HFFc6 (cell line): Measurements from ENCODE around the gene GRAMD1B. TPM values are rescaled to one million over a fixed set of nuclear protein-coding genes. Genes with fewer than 3 reads are reported as not detected.

Source experiments
- DNase-seq: peaks from one replicate; pipeline ENCODE4 v3.0.0-alpha.2; 2018
- H3K27ac Mint-ChIP-seq: 2 replicates; pipeline ENCODE4 v1.8.0; 2020; ENCODE audit warnings: mild to moderate bottlenecking, mixed read lengths
- H3K27me3 Mint-ChIP-seq: 2 replicates; pipeline ENCODE4 v1.8.0; 2021; ENCODE audit warnings: mild to moderate bottlenecking, moderate library complexity, mixed read lengths; ENCODE audit not compliant: insufficient read depth
- H3K36me3 Mint-ChIP-seq: 2 replicates; pipeline ENCODE4 v1.8.0; 2021; ENCODE audit warnings: low read depth, mixed read lengths
- H3K4me1 Mint-ChIP-seq: 2 replicates; pipeline ENCODE4 v1.8.0; 2020; ENCODE audit warnings: low read depth, mixed read lengths
- H3K4me3 Mint-ChIP-seq: 2 replicates; pipeline ENCODE4 v1.8.0; 2020; ENCODE audit warnings: mild to moderate bottlenecking, moderate library complexity, mixed read lengths
- H3K9me3 Mint-ChIP-seq: 2 replicates; pipeline ENCODE4 v1.8.0; 2020; ENCODE audit warnings: mild to moderate bottlenecking, mixed read lengths
- CTCF ChIP-seq: fragments of 200-600 bp; sonication (generic); IDR thresholded peaks from 2 replicates; pipeline ENCODE4 v1.5.0; 2021; ENCODE audit warnings: antibody characterized with exemption, mild to moderate bottlenecking
- total RNA-seq, 6 experiments: library from RNA; stranded (reverse); fragmentation: NEBNext Ultra II Directional; extraction: Animal tissue kit (Norgen Biotek cat#: 25700); gene quantifications; 2 replicates in 1 of 6; 3 replicates in 5 of 6; pipeline ENCODE4 v1.2.3, GENCODE V29; 2021

GRAMD1B gene
- total RNA-seq, 6 experiments from 2014 or later, result 46.1 to 54.5 (median 51.3) TPM

GRCh38 chr11:123474994-123475393 is 44.9 kb downstream of the GRAMD1B start:
- peak; percentile 54 for DNase-seq
- H3K4me1 Mint-ChIP-seq, result peaks cover 88% of the 10 kb centered on the region
- H3K4me3 Mint-ChIP-seq, result peak overlapping the region; percentile 60
- peak overlapping the region; percentile 97 for H3K27ac Mint-ChIP-seq
- H3K9me3 Mint-ChIP-seq, result no peaks in the 10 kb centered on the region
- H3K36me3 Mint-ChIP-seq, result peaks cover 30% of the 10 kb centered on the region
- 0 out of 2 replicates have a peak, but pooled peaks cover 4% of the 10 kb centered on the region for H3K27me3 Mint-ChIP-seq
- TF ChIP-seq CTCF, result no peak

DNA sequence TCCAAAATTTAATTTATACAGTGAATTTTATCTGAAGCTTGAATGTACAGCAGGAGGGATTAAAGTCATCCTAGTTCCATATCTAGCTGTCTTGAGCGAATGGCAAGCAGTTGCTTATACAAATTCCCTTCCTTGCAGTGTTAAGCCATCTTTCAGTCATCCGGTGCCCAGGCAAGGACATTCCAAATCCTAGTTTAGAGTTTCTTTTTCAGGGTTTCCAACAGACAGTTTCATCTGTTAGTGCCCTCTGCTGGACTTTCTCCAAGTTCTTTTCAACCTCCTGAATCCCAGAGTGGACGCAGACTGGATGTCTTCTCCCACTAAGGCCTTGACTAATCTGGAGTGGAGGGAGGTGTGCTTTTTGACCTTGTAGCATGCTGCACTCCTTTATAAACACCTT is 45.4 kb downstream of the GRAMD1B start:
- Mint-ChIP-seq H3K4me1 (peaks cover 83% of the 10 kb centered on the region), H3K36me3 (peaks cover 29% of the 10 kb centered on the region), H3K4me3 (peak overlapping the region; percentile 60), H3K27ac (peak overlapping the region; percentile 97), H3K9me3 (no peaks in the 10 kb centered on the region), H3K27me3 (peaks cover 4% of the 10 kb centered on the region; the same call in 1 of the 2 replicates)
- TF ChIP-seq CTCF, result peak; percentile 73
- peak; percentile 54 for DNase-seq

DNA sequence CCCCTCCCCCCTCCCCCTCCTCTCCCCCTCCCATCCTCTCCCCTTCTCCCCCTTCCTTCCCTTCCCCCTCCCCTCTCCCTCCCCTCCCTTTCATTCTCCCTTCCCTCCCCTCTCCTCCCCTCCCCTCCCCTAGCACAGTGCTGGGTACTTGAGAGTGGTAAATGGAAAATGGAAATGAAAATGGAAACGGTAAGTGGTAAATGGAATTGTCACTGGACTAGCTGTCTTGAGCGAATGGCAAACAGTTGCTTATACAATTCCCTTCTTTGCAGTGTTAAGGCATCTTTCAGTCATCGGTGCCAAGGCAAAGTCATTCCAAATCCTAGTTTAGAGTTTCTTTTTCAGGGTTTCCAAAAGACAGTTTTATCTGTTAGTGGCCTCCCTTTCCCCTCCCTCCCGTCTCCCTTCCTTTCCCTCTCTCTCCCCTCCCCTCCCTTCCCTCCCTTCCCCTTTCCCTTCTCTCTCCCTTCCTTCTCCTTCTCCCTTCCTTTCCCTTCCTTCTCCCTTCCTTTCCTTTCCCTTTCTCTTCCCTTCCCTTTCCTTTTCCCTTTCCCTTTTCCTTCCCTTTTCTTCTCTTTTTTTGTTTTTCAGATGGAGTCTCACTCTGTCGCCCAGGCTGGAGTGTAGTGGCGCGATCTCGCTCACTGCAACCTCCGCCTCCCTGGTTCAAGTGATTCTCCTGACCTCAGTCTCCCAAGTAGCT is 47.3 kb downstream of the GRAMD1B start:
- no peaks in the 10 kb centered on the region for H3K9me3 Mint-ChIP-seq
- H3K36me3 Mint-ChIP-seq, result peaks cover 19% of the 10 kb centered on the region
- no peak overlapping the region for H3K4me3 Mint-ChIP-seq
- H3K27ac Mint-ChIP-seq, result peak overlapping the region; percentile 89; the same call in 1 of the 2 replicates
- no peak for TF ChIP-seq CTCF
- DNase-seq, result no peak
- H3K27me3 Mint-ChIP-seq, result peaks cover 4% of the 10 kb centered on the region
- peaks cover 64% of the 10 kb centered on the region for H3K4me1 Mint-ChIP-seq

DNA sequence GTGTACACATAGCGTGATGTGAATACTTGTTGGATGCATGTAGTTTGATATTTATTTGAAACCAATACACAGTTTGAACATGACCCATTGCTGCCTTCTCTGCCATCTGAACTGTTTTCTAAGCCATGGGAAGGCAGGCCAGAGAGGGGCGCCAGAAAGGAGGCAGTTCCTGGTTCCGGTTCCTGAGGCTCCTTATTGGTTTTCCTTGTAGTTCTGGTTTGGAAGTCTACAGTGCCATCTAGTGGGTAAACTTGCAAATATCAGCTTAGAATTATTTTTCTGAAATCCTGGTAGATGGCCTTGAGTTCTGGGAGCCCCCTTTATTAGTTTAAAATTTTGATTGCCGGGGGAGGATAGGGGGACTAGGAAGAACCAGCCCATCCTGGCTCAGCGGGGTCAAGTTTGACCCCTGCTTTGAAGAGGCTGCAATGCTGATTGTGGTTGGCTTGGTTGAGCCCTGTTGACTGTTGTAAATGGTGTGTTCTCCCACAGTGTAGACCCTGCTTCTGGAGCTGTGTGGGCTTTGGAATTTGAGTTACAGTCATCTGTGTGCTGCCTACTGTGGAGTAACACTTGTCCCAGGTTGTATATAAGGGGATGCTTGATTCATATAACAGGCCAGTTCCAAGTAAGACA is 48.4 kb downstream of the GRAMD1B start:
- peaks cover 22% of the 10 kb centered on the region for H3K36me3 Mint-ChIP-seq
- DNase-seq, result peak; percentile 82
- peaks cover 61% of the 10 kb centered on the region for H3K4me1 Mint-ChIP-seq
- peaks cover 4% of the 10 kb centered on the region for H3K27me3 Mint-ChIP-seq
- H3K27ac Mint-ChIP-seq, result peak overlapping the region; percentile 89
- no peaks in the 10 kb centered on the region for H3K9me3 Mint-ChIP-seq
- peak; percentile 93 for TF ChIP-seq CTCF
- H3K4me3 Mint-ChIP-seq, result peak overlapping the region; percentile 49

GRCh38 chr11:123479048-123479837 is 49.2 kb downstream of the GRAMD1B start:
- Mint-ChIP-seq H3K4me3 (no peak overlapping the region), H3K4me1 (peaks cover 54% of the 10 kb centered on the region), H3K27ac (peak overlapping the region; percentile 89; the same call in 1 of the 2 replicates), H3K9me3 (no peaks in the 10 kb centered on the region), H3K36me3 (peaks cover 25% of the 10 kb centered on the region), H3K27me3 (peaks cover 4% of the 10 kb centered on the region)
- no peak for DNase-seq
- no peak for TF ChIP-seq CTCF
